Right forelimb (tissue), 1 donor: ENCODE measurements around the gene P4HB.

Source experiments
- DNase-seq: peaks from one replicate; pipeline ENCODE4 v3.0.0-alpha.2; 2018

The P4HB gene

DNA sequence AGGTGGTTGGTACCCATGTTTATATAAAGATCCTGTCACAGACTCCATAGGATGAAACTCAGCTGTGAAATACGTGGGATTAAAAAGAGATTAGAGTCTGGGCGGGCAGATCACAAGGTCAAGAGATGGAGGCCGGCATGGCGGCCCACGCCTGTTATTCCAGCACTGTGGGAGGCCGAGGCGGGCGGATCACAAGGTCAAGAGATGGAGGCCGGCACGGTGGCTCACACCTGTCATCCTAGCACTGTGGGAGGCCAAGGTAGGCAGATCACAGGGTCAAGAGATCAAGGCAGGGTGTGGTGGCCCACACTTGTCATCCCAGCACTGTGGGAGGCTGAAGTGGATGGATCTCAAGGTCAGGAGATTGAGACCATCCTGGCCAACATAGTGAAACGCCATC is 35.1 kb upstream of the P4HB start:
- DNase-seq, result no peak

DNA sequence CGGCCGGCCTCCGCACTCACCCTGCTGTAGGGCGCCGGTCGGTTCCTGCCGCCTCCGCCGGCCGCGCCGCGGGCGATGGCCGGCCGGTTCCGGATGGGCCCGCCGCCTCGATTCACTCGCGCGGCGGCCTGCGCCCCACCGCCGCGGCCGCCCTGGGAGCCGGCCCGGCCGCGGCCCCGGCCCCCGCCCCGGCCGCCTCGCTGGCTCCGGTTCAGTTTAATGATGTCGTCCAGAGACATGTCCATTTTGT is 30.9 kb upstream of the P4HB start:
- DNase-seq, result no peak

DNA sequence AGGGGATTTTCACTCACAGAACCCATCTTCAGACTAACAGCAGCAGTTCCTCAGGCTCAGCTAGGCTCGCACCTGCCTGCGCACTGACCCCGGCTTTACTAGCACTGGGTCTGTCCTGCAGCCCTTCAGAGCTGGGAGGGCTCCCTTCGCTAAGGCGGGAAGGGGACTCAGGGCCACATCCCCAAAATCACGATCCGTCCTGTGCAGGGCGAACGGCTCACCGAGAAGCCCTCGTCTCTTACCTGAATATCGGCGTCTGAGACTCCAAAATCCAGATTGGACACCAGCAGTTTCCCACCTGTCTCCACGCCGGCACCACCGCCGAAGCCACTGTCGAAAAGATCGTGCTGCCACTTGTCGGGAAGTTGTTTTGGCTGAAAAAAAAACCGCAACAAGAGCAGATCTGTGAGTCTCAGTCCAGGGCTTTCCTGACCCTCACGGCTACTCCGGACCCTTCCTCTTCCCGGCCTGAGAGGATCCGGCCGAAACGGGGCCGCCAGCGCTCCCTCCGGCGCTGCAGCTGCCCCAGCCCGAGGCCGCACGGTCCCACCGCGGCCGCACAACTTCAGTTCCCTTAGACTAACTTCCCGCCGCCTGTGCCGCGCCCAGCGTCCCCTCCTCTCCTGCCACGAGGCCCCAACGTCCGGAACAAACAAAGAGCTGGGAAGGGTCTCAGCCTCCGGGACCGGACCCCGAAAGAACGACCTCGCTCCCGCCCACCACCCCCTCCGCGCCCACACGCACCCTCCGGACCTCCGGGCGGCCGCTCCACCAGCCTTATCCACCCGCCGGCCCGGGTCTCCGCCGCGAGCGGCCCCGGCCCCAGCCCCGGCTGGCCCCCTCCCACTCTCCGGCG is 30.3 kb upstream of the P4HB start:
- no peak for DNase-seq

DNA sequence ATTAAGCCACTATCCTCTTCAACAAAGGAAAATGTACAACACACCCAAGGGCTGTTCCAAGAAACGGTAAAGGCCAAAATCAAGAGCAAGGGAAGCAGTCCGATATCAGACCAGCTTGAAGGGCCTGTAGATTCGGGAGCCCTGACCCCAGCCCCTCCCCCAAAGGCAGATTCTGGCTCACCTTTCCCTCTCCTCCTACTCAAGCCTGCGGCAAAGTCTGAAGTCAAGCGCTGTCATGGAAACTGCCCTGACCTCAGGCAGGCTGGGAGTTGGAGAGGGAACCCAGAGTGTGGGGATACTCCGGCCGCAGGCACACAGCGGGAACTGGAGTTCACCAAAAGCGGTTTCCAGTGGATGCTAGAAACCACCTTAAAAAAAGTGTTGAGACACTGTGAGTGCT is 29.3 kb upstream of the P4HB start:
- no peak for DNase-seq

DNA sequence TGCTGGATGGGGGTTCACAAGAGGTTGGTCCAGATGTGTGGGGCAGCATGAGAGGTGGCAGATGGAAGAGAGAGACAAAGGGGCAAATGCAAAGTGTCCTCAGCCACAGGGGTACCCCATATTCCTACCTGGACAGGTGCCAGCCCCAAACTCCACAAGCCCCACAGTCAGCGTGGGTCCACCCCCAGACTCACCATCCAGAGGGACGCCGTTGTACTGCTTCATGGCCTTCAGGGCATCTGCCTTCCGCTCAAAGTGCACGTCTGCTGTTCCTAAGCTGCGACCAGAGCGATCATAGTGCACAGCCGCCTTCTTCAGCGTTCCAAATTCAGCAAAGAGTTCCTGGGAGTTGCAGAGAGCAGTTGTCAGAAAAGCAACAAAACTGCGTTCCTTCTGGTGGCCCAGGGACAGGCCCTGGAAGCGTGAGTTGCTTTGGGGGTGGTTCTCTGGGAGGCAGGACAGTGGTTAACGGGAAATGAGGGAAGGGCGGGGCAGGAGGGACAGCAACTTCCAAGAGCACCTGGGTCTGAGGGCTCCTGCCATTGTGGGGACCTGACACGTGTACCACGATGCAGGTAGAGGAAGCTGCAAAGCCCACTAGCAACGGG is 28.8 kb upstream of the P4HB start:
- DNase-seq, result no peak

DNA sequence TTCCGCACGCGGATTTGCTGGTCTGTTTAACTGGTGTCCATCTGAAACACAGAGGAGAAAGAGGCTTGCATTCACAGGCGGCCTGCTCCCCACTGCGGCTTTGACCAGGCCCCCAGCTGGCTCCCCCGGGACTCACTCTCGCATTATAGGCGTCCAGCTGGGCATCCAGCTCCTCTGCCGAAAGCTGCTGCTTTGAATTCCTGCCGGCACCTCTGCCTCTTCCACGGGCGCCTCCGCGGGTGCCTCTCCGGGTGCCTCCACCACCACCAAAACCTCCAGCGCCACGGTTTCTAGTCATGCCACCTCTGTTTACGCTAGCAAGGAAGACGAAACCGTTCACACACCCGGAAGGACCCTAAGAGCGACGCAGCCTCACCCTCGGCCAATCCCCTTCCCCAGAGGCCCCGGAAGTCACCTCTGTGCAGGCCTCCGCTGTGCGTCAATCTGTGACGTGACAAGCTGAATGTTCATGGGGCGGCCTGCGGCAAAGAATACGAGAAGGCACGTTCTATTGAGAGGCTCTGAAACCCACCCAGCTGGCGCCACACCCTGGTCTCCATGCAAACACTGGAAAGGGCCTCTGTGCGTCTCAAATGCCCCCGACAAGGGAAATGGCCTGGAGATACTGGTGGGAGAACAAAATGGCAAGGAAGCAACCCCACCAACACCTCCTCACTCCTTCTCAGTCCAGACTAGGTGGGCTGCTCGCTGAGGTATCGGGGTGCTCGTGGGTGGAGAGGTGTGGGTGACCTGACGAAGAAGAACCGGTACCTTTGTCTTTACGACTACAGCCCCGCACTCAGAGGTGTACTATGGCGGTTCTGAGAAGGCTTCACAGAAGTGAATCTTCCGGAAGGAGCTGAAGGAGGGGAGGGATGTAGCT is 28.0 kb upstream of the P4HB start:
- DNase-seq, result no peak

DNA sequence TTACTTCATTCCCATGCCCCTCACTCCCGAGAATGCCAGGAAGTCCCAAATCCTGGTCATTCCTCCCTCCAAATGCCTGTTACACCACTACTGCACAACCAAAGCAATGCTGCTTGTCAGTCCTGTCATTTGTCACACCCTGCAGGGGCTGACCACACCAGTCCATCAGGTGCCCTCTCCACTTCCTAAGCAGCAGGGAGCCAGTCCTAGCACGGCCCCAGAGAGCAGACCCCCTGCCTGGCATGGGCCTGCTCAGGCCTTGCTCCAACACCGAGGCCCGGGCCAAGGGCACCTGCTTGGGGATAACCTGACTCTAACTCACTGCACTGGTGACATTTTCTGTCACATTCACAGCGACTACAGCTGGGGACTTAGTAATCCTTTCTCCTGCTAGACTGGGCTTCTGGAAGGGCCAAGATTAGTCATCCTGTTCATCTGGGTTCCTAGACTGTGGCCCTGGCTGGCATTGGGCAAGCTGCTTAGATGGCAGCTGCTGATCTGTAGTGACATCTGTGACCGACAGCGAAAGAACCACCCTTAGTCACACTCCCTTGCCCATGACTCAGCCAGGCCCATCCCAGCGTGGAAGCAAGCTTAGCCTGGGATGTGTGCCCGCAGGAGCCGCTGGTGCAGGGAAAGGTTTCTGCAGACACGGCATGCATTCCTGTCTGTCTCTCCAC is 25.7 kb upstream of the P4HB start:
- DNase-seq, result no peak

DNA sequence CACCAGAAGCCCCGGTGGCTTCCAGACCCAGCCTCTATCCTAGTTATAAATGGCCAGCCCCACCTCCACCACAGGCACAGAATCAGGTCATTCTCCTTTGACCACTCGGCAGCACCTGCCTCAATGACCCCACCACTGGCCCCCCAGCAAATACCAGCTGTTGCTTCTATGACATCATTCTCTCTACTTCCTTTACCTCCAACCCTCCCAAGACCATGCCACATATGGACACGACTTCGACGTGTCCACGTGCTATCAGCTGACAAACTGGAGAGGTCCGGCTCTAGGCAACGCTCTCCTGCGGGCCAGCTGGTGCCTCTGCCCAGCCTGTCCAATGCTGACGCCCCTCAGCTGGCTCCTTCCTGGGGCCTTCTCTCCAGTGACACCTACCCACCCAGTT is 25.1 kb upstream of the P4HB start:
- no peak for DNase-seq

DNA sequence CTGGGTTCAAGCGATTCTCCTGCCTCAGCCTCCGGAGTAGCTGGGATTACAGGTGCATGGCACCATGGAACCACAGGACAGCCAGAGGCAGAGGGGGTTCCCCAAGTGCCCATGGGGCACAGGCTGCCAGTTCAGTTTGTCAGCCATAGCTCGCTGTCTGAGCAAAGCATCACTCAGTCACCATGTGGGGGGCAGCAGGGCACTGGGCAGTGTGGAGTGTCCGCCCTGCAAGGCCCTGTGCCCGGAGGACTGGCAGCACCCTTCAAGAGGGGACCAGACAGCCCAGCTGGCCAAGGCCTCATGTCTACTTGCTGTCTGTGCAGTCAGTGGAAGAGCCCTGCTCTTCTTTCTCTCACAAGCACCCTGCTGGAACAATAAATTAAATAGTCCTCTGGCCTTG is 24.6 kb upstream of the P4HB start:
- no peak for DNase-seq

DNA sequence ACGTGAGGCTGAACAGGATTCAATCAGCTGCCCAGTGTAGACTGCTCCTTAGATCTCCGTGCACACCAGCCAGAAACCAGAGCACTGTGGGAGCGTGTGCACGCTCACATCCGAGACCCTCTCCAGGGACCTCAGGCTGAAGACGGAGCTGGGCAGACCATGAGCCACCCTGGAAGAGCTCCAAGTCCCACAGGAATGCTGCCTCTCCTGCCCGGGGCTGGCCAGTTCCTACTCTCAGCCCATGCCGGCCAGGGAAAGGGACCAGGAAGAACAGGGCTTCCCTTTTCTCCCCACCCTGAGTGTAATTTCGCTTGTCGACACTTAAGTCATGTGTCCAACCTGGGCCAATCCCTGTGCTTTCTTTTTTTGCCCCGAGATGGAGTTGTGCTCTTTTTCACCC is 24.2 kb upstream of the P4HB start:
- DNase-seq, result no peak

DNA sequence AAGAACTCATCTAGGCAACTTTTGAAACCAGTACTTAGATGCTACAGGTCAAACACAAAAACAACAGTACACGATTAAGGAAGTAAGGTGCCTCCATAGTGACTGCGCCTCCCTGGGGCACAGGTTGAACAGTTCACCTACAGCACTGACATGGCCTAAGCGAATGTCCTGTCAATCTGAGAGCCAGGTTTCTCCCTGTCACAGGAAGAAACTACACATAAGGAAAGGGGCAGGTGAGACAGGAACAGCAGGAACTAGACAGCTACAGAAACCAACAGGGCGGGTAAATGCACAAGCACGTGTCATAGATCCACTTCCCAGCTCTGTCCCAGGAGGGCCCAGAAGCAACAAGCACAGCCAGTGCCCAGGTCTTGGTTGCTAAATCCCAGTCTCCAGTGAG is 18.8 kb upstream of the P4HB start:
- no peak for DNase-seq

DNA sequence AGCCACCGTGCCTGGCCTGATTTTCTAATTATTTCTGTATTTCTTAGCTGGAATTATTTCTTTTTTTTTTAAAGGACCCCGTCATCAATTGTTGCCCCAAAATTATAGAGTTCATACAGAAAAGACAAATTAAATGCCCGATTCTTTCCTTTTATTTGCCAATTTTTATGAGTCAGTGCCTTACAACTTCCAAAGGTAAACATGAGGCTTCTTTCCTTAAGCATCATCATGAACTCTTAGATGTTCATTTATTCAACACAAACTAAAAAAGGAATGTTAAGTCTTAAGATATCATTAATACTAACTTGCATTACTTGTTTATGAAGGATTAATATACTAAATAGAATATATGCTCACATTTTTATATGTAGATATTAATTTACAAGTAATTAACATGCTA is 18.0 kb upstream of the P4HB start:
- DNase-seq, result no peak

DNA sequence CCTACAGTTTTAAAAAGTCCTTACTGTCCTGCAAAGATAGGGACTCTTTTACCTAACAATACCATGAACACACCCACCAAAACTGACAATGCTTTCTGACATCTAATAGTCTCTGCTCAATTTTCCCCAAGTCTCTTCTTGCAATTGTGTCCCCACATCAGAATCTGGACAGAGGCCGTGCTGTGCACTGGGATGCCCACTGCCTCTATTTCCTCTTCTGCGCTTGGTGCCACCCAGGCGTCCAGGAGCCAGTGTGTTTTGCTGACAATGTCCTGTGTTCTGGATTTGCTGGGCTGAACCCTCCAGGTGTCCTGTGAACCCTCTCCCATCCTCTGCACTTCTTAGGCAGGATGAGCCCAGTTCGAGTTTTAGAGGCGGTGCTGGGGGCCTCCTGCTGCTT is 17.2 kb upstream of the P4HB start:
- DNase-seq, result no peak

DNA sequence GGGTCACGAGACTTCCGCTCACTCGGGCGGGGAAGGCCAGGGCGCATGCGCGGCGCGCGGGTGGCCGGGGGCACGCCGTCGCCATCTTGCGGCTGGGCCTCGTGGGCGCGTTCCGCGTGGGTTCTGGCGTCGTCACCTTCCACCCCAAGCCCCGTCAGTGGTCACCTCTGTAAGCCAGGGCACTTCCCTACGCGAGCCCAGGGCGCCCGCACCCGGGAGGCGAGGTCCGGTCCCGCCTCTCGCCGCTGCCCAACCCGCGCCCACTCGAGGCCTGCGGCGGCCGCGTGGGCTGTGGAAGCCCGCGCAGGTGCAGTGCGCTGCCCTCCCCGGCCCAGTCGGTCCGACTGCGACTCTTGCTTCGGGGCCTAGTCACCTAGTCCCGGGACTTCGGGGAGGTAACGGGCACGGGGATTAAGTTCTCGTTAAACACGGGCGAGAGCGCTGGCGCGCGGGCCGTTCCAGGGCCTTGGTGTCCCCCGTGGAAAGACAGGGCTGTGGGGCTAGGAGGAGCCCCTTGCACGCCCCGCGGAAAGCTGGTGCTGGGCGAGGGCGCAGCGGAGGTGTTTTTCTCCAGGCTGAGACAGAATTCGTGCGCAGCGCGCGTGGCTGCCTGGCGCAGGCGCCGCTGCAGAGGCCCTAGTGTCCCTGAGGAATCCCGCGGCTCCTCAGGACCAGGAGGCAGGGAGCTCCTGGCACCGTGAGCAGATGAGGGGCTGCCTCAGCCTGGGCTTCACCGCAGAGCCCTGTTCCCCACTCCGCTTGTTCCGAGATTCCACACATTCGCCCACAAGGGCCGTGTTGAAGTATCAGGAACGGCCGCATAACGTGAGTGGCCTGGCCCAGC is 11.3 kb upstream of the P4HB start:
- DNase-seq, result peak; percentile 94

DNA sequence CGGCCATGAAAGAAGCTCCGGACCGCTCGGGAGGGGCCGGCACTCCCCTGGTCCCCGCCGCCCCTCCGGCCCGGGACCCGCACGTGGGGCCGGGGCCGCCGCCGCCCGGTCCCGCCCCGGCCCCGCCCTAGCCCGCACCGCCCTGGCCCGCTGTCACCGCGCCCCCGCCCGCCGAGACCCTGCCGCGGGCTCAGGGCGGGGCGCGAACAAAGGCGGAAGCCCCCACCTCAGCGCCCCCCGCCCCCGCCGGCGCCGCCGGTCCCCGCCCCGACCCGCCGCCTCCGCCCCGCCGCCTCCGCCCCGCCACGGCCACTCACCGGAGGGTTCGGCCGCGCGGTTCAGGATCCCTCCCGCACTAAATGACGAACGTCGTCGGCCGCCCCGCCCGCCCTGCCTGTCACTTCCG is 10.6 kb upstream of the P4HB start, which contains the start of gene ARHGDIA:
TSS of gene ARHGDIA (minus strand) at position 357 of the 406 bp plus-strand sequence. CDS start 1,407 bp downstream, outside the sequence.
- no peak for DNase-seq

DNA sequence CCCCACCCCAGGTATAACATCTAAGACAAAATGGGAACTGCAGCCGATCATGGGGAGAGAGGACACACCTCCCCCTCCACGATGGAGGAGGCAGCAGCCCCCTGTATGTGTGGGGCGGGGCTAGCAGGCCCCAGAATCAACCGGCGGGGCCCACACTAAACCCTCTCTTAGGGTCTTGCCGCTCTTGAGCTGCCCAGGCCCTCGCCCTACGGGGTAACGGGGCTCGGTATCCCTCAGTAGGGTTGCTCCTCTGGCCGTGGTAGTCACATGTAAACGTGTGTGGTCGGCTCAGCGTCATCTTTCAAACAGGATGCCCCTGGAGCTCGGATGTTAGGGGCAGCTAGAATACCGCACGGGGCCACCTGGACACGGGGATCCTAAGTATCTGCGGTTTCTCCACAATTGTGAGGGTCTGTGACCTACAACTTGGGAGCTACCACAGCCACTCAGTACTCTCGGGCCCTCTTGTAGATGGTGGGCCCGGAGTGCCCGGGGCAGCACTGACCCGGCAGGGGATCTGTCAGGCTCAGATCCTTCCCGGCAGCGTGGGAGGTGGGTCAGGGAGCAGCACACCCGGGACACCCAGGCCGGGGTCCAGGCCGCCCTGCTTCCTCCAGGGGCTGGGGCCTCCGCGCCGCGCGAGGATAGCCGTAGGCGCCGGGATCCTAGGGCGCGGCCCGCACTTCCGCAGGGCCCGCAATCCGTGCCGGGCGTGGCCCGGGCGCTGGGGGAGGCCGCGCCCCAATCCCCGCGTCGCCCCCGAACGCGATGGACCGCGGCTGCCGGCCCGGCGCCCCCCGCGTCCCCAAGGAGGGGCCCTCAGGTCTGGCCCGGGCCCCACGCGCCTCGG is 10.0 kb upstream of the P4HB start:
- peak; percentile 69 for DNase-seq

DNA sequence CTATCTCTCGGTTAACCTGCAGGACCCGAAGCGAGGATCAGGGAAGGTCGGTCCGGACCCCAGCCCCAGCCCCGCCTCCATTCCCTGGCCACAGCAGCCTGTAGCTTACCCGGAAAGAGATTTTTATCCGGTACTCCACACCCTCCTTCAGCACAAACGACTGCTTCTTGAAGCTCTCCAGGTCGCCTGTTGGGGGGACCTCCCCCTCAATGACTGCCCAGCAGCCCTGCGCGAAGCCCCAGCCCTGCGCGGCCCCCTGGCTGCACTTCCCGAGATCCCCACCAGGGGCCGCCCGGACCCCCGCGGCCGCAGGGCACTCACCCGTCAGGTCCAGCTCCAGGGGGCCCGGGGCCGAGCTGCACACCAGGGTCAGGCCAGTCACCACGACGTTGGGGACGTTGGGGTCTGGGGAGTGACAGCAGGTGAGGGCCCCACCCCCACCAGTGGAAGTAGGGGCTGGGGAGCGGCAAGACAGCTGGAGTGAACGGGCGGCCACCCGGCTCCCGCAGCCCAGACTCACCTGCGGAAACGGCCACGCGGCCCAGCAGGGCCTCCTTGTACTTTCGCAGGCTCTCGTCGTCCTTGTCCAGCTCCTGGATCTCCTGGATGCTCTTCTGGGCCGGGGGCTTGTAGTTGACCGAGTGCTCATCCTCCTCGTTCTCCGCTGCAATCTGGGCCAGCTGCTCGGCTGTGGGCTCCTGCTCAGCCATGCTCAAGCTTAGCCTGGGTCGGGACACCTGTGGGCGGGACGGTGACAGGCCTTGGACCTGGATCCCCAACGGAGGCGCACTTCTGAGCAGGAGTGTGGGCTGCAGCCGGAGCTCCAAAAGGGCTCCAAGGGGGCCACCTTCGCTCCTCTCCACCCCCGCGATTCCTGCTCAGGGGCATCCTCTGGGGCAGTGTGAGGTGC is 9.1 kb upstream of the P4HB start:
- peak; percentile 77 for DNase-seq

DNA sequence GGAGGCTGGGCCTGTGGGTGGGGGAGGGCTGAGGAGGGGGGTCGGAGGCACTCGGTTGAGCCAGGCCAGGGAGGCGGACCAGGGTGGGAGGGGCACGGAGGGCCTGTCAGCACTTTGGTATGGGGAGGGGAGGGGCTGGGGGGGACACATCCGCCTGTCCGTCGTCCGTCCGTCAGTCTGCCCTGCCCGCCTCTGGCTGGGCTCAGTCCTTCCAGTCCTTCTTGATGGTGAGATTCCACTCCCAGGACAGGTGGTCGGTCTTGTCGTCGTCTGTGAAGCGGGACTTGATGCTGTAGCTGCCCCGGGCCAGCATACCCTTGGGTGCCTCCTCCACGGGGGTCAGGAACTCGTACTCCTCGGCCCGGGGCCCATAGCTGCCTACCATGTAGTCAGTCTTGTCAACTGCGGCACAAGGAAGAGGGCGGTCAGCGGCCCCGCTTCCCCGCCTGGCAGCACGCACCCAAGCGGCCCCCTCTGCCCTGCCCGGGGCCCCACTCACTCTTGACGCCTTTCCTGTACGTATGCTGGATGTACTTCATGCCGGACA is 8.4 kb upstream of the P4HB start:
- DNase-seq, result peak; percentile 60

DNA sequence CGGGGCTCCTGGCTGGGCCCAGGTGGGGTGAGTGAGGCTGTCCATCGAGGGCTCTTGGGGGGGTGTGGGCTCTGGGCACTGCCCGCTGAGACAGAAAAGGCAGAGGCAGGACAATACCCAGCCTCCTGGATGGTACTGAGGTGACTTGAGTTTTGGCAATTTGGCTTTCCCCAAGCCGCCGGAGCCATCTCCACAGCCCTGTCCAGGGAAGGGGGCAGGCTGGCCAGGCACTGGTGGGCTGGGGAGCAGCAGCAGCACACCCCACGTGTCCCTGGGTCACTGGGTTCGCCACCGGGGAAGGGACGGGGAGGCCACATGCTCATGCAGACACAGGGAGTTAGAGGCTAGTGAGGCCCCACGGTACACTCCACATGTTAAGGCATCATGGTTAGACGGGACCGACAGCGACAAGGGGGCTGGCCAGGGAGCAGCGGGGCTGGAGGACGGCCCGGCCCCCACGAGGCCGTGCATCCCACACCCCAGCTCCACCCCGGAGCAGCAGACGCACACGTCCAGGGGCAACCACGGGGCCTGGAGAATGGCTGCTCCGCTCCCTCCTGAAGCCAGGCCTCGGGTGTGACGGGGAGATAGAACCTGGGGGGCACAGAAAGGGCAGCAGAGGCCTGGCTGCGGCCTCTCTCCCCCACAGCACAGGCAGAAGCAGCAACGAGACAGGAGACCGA is 7.8 kb upstream of the P4HB start:
- DNase-seq, result peak; percentile 64
